ENCODE measurements around the gene PCNX2.

Gene PCNX2

DNA sequence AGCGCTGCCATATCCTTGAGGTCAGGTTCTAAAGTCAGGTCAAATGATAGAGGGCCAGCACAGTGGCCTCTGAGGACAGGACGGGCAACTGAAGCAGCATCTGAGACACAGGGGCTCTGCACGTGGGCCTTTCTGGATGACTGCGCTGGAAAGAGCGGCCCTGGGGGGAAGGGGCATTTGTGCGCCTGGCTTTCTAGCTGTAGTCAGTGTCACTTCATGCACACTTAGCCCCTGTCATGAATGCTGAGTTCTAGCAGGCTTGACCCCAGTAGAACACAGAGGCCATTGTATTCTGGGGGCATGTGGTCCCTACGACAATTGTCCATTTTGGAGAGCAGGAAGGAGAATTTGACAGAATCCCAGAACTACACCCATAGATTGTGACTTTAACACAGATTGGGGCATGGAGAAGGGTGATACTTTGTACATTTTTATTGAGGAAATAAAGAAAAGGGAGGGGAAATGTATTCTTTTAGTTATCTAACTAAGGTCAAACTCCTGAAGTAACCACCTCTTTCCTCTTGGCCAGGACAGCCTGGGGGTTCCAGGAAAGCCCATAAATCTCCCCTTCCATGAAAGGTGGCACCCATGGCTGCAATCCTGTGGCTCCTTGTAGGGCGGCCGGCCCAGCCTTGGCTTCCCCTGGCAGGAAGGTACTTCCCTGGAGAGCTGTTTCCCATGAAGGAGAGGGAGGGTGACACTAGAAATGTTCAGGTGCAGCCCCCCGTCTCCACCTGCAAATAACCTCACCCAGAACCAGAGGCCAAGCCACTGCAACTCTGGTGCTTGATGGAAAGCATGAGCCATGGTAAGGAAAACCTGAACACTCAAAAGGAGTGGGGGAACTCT, 310.7 kb downstream of the PCNX2 start:
- DNase-seq (ENCODE audit: low spot score): no peak

DNA sequence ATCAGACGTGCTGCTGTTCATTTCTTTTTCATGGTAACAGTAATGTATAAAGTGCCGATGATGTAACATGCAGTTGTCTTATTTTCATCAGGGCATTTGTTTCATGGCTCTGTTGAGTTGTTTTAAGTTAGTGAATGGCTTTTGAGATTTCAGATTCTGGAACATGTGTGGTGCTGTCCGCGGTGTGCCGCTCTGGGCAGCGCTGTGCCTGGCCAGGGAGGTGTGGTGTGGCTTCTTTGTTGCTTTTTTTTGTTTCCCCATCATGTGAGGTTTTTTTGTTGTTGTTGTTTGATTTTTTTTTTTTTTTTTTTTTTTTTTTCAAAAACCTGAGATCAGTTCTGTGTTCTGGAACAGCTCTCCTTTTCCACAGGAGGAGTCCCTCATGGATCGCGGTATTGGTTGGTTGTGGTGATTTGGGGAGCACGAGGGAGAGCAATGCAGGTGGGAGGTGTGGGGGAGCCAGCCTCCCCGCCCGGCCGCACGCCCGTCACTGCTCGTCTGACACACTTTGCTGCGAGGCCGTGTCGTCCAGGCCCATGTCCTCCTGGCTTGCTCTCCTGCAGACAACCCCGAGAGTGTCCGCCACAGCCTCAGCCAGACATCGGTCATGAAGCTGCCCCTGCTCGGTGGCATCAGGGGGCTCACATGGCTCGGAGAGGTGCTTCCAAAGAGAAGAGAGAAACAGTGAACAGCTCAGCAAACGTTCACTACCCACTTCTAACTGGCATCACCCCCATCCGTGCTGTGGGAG, 311.5 kb downstream of the PCNX2 start:
- no peak for DNase-seq (ENCODE audit: low spot score)

DNA sequence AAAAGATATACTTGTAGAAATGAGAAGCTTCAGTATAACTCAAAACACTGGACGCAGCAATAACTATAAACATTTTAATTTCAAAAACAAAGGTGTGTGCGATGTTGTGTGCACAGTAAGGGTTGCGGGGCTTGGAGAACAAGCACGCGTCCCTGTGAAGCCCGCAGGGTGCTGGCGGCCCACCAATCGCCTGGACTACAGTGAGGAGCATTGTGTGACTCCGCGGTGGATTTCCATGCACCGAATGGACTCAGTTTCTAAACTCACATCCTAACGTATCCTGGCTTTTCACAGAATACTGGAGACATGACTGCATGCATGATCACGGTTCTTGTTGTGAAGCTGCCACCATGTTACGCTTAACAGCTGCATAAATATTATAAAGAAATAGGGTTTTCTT, 312.1 kb downstream of the PCNX2 start:
- DNase-seq (ENCODE audit: low spot score): no peak

DNA sequence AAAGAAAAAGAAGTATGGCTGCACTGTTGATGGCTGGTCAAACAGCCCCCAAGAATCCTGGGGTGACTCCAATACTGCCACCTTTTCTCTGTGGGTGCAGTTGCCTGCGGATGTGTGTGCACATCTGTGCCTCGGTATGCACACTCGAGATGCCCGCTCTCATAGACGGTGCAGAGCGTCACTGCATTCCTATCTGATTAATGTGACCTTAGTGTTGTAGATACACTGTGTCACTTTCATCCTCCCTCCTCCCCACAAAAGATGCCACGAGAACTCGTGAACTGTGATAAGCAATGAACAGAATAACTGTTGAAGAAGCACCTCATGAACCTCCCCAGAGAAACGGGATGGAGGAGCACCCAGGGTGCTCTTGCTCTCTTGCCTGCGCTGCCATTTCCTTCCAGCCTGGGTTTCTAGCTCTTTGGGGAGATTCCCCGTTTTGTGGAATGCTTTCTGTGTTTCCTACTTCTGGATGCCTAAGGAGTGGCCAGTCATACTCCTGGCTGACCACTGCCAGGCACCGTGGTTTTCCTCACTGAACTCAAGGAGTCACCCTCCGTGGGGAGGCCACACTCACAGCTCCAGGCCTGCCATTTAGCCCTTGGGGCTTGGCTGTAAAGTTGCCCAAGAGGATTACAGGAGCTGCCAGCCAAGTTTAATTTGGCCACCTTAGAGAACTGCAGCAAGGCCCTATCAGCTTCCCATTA, 313.1 kb downstream of the PCNX2 start:
- no peak for DNase-seq (ENCODE audit: low spot score)

DNA sequence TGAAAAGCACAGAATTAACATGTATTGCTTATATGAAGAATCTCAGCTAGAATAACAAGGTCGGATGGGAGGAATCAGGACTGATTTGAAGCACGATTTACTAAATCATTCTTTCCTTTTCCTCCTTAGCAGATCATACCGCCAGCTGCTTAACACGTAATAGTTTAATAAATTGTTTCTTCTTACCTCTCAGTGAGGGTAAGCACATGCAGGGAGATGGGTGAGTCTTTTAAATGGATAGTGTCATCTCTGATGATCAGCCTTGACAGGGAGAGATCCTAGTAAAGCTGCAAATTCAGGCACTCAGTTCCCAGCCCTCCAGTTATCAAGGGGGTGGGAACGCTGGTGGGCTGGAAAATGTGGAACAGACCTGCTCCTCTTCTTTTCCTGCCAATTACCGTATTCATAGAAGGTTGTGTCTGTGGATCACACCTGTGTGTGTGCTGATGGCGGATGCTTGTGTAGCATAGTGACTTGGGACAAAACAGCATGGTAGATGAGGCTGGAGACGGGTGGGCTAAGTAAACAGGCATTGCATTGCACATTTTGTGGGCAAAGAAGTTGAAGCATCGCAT, 314.5 kb downstream of the PCNX2 start:
- DNase-seq (ENCODE audit: low spot score): no peak

DNA sequence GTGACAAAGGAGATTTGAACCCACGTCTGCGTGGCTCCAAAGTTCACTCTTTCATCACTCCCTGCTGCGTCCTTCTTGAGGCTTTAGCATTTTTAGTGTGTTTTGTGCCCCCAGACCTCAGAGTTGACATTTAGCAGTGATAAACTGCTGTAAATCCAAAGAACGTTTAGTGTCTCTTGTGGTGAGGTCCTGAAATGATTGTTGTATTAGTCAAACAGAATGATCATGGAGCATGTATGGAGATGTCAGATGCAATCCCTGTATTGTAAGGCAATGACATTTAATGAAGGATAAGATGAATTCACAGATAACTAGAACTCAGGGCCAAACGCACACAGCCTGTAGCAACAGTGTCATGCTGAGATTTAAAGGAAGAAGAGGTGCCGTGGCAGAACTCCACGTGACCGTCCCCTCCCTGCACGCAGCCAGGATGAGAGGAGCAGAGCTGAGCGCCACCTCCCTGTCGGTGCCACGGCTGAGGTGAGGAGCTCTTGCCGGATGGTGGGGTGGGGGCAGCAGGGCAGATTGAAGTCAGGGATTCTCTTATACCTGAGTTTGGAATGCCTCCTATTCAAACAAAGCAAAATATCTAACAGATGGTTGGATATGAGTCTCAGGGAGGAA, 315.1 kb downstream of the PCNX2 start:
- DNase-seq (ENCODE audit: low spot score): no peak

DNA sequence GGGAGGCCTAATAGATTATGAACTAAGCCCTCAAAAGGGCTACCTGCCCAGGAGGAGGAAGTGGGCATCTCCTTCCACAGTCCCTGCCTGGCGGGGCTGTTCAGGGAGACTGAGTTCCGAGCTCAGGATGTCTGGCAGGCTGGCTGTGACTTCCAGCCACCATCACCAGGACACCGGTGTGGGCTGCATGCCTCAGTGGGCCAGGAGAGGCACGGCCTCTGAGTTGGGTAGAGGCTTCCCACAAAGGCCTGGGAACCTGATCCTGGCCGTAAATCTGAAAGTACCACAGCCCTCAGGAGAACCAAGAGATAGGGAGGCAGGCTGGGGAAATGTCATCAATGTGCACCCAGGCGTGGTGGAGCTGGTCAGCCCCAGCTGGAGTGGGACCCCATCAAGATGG, 316.0 kb downstream of the PCNX2 start:
- no peak for DNase-seq (ENCODE audit: low spot score)

DNA sequence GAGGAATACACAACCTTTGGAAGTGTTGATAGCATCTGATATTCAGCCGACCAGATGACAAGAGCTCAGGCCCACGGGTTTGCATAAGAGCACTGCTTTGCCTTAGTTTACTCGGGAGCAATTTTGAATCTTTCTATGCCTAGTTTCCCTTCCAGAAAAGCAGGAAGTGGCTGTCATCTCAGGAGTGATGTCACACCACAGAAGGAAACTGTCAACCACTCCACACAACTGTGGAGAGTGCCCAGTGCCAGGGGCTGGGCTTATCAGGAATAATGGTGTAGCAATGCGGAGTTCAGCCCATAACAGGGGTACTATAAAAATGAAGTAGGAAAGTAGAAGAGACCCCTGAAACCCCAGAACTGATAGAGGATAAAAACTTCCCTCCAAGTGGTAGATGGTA, 316.7 kb downstream of the PCNX2 start:
- DNase-seq (ENCODE audit: low spot score): peak; percentile 8

DNA sequence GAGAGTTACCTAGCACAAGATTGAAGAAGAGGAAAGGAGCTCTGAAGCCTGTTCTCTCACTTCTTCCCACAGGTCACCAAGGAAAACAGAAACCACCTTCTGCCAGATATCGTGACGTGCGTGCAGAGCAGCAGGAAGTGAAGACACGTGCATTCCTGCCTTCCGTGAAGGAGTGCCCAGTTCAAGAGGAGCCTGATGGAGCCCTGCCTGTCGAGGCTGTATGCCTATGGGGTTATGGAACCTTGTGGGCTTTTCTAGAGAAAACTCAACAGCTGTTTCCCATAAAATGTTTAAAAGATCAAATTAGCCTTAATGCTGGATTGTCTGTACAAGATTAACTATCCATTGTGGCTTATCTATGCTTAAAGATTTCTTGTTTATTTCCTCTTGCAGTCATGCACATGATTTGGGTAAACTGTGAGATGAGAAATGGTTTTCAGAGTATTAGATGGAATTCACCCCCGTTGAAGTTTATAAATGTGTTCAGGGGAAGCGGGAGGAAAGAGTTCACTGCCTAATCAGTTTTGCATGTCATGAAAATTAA, 317.4 kb downstream of the PCNX2 start:
- DNase-seq (ENCODE audit: low spot score): peak; percentile 19

DNA sequence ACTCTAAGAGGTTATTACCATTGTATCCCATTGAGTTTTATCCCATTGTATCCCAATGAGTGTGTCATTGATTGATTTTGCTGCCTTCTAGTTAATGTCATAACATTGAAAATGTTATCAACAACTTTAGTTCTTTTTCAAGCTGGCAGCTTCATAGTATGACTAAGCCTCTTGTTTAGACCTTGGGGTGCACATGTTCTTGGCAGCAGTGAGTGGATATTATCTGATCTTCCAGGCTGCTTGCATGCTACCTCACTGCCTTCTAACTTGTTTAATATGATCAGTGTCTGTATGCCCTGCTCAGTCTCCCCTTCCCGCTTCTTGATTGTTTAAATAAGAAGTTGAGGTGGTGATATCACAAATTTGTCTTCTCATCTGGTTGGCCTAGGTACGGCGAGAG, 320.6 kb downstream of the PCNX2 start:
- no peak for DNase-seq (ENCODE audit: low spot score)

DNA sequence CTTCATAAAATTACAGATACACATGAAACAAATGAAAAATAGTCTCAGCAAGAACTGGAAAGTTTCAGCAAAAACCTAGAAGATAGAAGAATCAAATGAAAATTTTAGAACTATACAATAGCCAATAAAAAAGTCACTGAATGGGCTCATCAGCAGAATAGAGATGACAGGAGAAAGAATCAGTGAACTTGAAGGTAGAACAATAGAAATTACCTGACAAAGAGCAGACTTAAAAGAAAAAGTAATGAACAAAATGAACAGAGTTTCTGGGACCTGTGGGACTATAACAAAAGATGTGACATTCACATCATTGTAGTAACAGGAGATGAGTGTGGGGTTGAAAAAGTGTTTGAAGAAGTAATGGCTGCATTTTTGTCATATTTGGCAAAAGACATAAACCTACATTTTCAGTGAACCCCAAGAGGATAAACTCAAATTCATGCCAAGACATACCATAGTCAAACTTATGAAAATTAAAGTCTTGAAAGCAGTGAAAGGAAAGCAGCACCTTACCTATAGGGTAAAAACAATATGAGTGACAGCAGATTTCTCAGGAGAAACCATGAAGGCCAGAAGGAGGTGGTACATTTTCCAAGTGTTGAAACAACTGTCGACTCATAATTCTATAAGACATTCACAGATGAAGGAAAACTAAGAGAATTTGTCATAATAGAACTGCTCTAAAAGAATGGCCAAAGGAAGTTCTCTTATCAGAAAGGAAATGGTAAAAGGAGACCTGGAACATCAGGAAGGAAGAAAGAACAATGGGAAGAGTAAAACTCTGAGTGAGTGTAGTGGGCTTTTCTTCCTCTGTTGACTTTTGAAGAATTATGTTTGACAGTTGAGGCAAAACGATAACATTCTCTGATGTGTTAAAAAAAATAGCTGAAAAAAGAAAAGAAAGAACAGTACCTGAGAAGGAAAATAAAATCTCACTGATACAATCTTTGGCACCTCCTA, 321.6 kb downstream of the PCNX2 start:
- DNase-seq (ENCODE audit: low spot score): no peak

DNA sequence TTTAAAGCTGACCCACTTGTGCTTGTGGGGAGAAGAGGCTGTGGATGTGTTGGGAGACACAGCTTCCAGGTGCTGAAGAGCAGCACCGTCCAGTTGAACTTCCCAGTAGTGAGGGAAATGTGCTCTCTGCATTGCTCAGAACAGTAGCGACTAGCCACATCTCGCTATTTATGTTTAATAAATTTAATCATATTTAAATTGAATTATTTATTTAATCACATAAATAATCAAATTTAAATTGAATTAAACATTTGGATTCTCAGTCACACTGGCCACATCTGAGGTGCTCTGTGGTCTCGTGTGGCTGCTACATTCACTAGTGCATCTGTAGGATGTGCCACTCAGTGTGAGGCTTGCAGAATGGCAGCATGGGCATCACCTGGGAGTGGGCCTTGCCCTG, 325.0 kb downstream of the PCNX2 start:
- no peak for DNase-seq (ENCODE audit: low spot score)

DNA sequence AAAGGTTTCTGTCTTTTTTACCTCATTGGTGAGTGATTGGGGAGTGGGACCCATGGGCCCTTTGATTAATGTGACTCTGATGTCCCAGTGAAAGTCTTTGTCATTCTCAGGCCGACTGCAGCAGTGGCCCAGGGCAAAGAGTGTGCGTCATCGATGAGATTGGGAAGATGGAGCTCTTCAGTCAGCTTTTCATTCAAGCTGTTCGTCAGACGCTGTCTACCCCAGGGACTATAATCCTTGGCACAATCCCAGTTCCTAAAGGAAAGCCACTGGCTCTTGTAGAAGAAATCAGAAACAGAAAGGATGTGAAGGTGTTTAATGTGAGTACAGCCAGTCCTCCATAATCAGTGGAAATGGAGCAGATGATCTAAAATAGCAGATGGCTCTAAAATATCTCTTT, 325.7 kb downstream of the PCNX2 start:
- no peak for DNase-seq (ENCODE audit: low spot score)

DNA sequence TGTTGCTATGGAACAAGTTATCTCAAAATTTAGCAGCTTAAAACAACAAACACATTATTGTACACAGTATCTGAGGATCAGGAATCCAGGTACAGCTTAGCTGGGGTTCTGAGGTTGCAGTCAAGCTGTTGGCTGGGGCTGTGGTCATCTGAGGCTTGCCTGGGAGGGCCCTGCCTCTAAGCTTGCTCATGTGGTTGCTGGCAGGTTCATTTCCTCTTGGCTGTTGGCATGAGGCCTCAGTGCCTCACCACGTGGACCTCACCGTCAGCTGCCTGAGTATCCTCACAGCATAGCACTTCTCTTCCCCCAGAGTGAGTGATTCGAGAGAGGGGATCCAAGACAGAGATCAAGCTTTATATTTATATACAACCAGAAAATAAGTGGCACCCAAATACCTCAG, 326.6 kb downstream of the PCNX2 start:
- no peak for DNase-seq (ENCODE audit: low spot score)

DNA sequence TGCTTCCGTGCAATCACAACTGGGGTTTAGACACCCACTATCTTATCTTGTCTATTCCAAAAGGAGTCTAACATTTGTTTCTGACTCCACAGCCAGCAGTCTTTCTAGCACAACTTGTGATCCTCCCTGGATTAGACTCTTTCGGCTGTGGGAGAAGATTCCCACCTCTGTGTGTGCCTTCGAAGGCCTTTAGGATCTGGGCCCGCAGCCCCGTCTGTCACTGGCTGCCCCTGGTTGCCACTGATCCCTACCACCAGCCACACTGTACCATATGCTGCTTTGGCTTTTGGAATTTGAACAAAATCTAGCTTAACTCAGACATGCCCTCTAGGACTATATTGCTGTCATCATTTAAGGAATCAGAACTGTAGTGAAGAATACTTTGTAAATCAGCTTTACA, 327.1 kb downstream of the PCNX2 start:
- DNase-seq (ENCODE audit: low spot score): no peak

DNA sequence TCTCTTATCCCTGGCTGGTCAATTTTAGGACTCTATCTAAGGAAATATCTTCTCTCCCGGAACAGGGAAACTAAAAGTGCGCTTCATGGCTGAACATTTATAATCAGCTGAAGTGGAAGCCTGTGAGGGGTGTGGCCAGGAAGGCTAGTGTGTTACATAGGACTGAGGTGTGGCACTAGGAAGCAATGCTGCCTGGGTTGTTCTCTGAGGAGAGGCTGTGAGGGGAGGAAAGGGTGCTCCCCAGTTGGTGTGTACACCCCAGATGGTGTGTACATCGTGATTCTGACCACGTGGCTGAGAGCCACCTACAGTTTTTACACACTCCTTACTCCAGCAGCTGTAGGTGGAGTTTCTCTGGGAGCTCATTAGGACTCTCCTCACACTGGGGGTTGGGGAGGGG, 328.9 kb downstream of the PCNX2 start:
- DNase-seq (ENCODE audit: low spot score): no peak

DNA sequence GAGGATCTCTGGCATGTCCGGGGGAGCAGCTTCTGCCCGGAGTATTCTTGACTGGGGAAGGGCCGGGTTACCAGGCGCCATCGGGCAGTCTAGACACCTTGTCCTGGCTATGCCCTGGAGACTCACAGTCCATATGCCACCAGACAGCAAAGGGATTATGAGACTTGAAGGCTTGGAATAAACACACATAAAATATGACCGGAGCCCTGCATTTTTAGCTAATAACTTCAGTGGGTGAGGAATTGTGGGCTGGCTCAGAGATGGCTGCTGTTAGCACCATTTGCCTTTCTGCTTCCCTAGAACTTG, 329.7 kb downstream of the PCNX2 start:
- no peak for DNase-seq (ENCODE audit: low spot score)

DNA sequence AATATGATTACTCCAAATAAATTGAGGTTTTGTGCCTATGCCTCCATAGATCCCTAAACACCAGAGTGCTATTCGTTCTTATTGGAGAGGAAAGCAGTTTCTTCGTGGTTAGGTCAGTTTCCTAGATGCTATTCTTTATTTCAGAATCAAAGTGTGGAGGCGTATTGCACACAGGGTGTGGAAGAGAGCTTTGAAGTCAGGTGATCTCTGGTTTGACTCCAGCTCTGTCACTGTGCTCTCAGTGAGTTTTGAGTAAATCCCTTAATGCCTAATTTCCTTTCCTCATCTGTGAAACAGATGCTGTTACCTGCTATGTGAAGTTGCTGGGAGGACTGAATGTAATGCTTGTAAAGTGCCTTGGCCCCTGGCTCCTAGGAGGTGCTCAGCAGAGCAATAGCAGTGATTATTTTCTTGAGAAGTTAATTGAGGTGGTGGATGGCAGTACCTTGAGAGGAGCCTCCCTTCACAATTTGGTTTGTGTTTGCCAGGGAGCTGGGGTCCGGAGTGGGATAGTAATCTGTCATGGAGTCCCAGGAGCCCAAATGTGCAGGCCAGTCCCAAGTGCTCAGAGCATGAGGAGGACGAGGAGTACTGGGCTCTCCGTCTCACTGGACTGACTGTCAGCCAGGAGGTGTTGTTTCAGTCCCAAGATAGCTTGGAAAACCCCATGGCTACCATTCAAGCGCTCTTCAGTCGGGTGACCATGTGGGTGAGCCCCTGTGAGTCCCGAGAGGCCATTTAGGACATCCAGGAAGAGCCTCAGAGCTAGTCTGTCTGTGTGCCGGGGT, 330.2 kb downstream of the PCNX2 start:
- no peak for DNase-seq (ENCODE audit: low spot score)

DNA sequence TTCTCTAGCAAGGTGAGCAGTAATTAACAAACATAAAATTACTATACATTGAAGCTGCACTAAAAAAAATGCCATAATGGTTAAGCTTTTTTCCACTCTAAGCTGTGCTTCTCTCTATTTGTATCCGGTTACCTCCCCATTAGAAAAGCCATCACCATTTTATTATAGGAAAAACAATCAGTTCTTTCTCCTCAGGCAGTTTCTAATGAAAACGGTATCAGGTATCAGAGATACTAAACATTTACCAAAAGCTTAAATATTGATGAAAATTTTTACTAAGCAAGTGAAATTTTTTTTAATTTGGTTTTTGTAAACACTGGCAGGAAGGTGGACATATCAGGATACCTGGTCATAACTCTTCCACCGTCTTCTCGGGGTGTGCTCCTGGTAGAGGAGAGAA, 330.9 kb downstream of the PCNX2 start:
- no peak for DNase-seq (ENCODE audit: low spot score)

All from activated CD4-positive, alpha-beta T cell treated with anti-CD3 and anti-CD28 coated beads, Interleukin-2, Interleukin-4, amounts not matched to agents 100 ng/mL and 50 ng/mL, durations not matched to agents 16 hours and 8 hours (primary cell).